Lung (tissue), 12 donors: ENCODE measurements around the gene KLHL26. TPM values are rescaled to one million over a fixed set of nuclear protein-coding genes. Genes with fewer than 3 reads are reported as not detected.

ENCODE experiments used
- ATAC-seq: fragments of 200-7000 bp; cut with Tn5 transposase; one replicate; pipeline ENCODE4 v1.9.1; 2020; ENCODE audit warnings: moderate number of reproducible peaks; ENCODE audit not compliant: insufficient read depth, low FRiP score
- DNase-seq, 3 donors: peaks; one replicate each; pipeline ENCODE4 v3.0.0-alpha.2; 2013 to 2017
- H3K27ac ChIP-seq, 2 donors: one replicate each; pipeline ENCODE4 v1.5.1; 2013; ENCODE audit warnings: mild to moderate bottlenecking in 2 of 2, moderate library complexity in 2 of 2, control low read depth in 1 of 2, inconsistent platforms in 1 of 2, low read depth in 1 of 2, low read length in 1 of 2
- H3K27me3 ChIP-seq, 3 donors: one replicate each; pipeline ENCODE4 v1.5.1; 2013; ENCODE audit warnings: low read length in 2 of 3; ENCODE audit not compliant: control insufficient read depth in 3 of 3, insufficient read depth in 3 of 3
- H3K36me3 ChIP-seq, 4 donors: one replicate each; pipeline ENCODE4 v1.5.1; 2013; ENCODE audit warnings: low read length in 4 of 4, mild to moderate bottlenecking in 1 of 4, moderate library complexity in 1 of 4; ENCODE audit not compliant: control insufficient read depth in 4 of 4, insufficient read depth in 4 of 4
- H3K4me1 ChIP-seq, 5 donors: one replicate each; pipeline ENCODE4 v1.5.1; 2013; ENCODE audit warnings: low read length in 5 of 5, mild to moderate bottlenecking in 2 of 5, moderate library complexity in 1 of 5; ENCODE audit not compliant: control insufficient read depth in 5 of 5, insufficient read depth in 5 of 5
- H3K4me3 ChIP-seq: one replicate; pipeline ENCODE4 v1.5.1; 2013; ENCODE audit warnings: mild to moderate bottlenecking, control low read depth, moderate library complexity
- H3K9ac ChIP-seq, 2 donors: one replicate each; pipeline ENCODE4 v1.5.1; 2013; ENCODE audit warnings: low read length in 2 of 2, control low read depth in 1 of 2; ENCODE audit not compliant: insufficient read depth in 1 of 2
- H3K9me3 ChIP-seq, 4 donors: one replicate each; pipeline ENCODE4 v1.5.1; 2013; ENCODE audit warnings: low read length in 3 of 4, mild to moderate bottlenecking in 1 of 4, moderate library complexity in 1 of 4; ENCODE audit not compliant: control insufficient read depth in 4 of 4, insufficient read depth in 3 of 4
- WGBS, 2 donors: extraction: QIAGEN DNeasy Blood & Tissue Kit; methylation state at CpG; one replicate each; pipeline ENCODE4 v1.1.7; 2013; 5-methylcytosine and 5-hydroxymethylcytosine counted together
- polyA plus RNA-seq, 2 donors: library from polyadenylated mRNA; stranded (reverse); fragments of 200-250 nt; gene quantifications; one replicate each; pipeline ENCODE4 v1.2.1, GENCODE V29; 2013
- total RNA-seq, 2 donors: library from RNA; depleted of rRNA in 1 of 2; stranded (reverse); fragments of >200 nt in 1 of 2; gene quantifications; one replicate each; pipeline ENCODE4 v1.2.1, GENCODE V29; 2014 to 2021
- TF ChIP-seq, protein P1 (sequence below): IDR thresholded peaks from 2 replicates; pipeline ENCODE4 v1.5.1; 2012; ENCODE audit warnings: mild to moderate bottlenecking; ENCODE audit errors: control extremely low read depth, extremely low read depth
- donor health status: control.
- donor health status: control.
- donor health status: Bipolar disorder and iron deficiency.
- donor health status: healthy.
- donor health status: DM: yes; HTN: yes; CAD: no.

Gene KLHL26
- total and polyA plus RNA-seq, 4 donors: 4.1 to 18.0 (median 8.4) TPM

GRCh38 chr19:18685597-18686190 is 48.9 kb downstream of the KLHL26 start:
- Histone ChIP-seq H3K4me3 (no peak overlapping the region), H3K27me3 (no peaks in the 10 kb centered on the region), H3K36me3 (peaks cover 0 to 2% (median 0%) of the 10 kb centered on the region in 4 donors), H3K9ac (no peak overlapping the region), H3K9me3 (no peaks in the 10 kb centered on the region), H3K4me1 (peaks cover 0 to 14% (median 12%) of the 10 kb centered on the region in 5 donors), H3K27ac (no peak overlapping the region)
- TF ChIP-seq, protein P1, sequence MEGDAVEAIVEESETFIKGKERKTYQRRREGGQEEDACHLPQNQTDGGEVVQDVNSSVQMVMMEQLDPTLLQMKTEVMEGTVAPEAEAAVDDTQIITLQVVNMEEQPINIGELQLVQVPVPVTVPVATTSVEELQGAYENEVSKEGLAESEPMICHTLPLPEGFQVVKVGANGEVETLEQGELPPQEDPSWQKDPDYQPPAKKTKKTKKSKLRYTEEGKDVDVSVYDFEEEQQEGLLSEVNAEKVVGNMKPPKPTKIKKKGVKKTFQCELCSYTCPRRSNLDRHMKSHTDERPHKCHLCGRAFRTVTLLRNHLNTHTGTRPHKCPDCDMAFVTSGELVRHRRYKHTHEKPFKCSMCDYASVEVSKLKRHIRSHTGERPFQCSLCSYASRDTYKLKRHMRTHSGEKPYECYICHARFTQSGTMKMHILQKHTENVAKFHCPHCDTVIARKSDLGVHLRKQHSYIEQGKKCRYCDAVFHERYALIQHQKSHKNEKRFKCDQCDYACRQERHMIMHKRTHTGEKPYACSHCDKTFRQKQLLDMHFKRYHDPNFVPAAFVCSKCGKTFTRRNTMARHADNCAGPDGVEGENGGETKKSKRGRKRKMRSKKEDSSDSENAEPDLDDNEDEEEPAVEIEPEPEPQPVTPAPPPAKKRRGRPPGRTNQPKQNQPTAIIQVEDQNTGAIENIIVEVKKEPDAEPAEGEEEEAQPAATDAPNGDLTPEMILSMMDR: no peak
- ATAC-seq (no peak), DNase-seq (no peak)
- 70 to 71% methylated on average over 5 of the region's 5 CpGs for WGBS, 2 donors

DNA sequence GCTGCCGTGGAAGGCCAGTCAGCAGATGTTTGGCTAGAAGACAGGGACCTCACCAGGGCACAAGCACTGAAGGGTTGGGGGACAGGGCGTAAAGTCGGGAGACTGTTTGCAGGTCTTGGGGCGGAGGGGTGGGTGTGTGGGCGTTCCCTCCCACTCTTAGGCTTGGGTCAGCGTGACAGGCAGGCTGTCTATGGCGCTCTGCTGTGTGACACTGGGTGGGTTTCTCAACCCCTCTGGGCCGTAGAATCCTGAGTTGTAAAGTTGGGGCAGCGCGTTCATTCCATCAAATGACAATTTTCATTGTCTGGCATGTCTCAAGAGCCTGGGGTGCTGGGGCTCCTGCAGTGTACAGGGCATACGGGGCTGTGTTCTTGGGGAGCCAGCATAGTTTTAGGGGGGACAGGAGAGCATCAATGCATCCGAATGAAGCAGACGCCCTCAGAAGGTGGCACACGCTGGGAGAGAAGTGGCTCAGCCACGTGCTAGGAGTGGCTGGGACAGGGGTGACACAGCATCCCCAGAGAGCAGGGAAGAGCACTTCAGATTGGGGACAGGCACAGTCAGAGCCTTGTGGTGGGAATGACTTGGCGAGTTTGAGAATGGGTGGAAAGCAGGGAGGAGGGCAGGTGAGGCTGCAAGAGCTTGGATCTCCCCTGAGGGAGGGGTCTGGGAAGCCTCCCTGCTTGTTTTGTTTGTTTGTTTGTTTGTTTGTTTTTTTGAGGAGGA is 51.1 kb downstream of the KLHL26 start:
- 86 to 90% methylated on average over 16 of the region's 16 CpGs for WGBS, 2 donors
- Histone ChIP-seq H3K36me3 (peaks cover 0 to 2% (median 0%) of the 10 kb centered on the region in 4 donors), H3K9me3 (no peaks in the 10 kb centered on the region), H3K27me3 (no peaks in the 10 kb centered on the region), H3K27ac (no peak overlapping the region), H3K4me1 (peaks cover 0 to 13% (median 10%) of the 10 kb centered on the region in 5 donors), H3K4me3 (no peak overlapping the region), H3K9ac (no peak overlapping the region)
- DNase-seq: no peak
- no peak for ATAC-seq
- TF ChIP-seq, protein P1: no peak

- no peaks in the 10 kb centered on the region for H3K36me3 ChIP-seq
- WGBS, 2 donors: 93 to 94% methylated on average over 12 of the region's 12 CpGs
- TF ChIP-seq, protein P1: no peak
- peaks cover 0 to 8% (median 0%) of the 10 kb centered on the region in 5 donors for H3K4me1 ChIP-seq
- no peak for DNase-seq
- H3K27ac ChIP-seq: no peak overlapping the region
- no peaks in the 10 kb centered on the region for H3K9me3 ChIP-seq
- H3K4me3 ChIP-seq: no peak overlapping the region
- no peaks in the 10 kb centered on the region for H3K27me3 ChIP-seq
- H3K9ac ChIP-seq: no peak overlapping the region
- ATAC-seq: no peak
Observed at GRCh38 chr19:18696023-18696422, 59.2 kb downstream of the KLHL26 start.
